ENCODE results near the gene SPSB3.

- TF ChIP-seq, protein P1, sequence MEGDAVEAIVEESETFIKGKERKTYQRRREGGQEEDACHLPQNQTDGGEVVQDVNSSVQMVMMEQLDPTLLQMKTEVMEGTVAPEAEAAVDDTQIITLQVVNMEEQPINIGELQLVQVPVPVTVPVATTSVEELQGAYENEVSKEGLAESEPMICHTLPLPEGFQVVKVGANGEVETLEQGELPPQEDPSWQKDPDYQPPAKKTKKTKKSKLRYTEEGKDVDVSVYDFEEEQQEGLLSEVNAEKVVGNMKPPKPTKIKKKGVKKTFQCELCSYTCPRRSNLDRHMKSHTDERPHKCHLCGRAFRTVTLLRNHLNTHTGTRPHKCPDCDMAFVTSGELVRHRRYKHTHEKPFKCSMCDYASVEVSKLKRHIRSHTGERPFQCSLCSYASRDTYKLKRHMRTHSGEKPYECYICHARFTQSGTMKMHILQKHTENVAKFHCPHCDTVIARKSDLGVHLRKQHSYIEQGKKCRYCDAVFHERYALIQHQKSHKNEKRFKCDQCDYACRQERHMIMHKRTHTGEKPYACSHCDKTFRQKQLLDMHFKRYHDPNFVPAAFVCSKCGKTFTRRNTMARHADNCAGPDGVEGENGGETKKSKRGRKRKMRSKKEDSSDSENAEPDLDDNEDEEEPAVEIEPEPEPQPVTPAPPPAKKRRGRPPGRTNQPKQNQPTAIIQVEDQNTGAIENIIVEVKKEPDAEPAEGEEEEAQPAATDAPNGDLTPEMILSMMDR (IDR thresholded peaks at IDR 0.05; ENCODE audit: low read depth, low read length, poor library complexity, severe bottlenecking), result no peak
- no peak for TF ChIP-seq EZH2phosphoT487 (IDR thresholded peaks at IDR 0.05; ENCODE audit: borderline replicate concordance, low read length)
Observed at GRCh38 chr16:1774448-1774780, 8.0 kb downstream of the SPSB3 start.

Measured in DOHH2 (cell line).